ENCODE measurements around the gene PROCA1. TPM values are rescaled to one million over a fixed set of nuclear protein-coding genes. Genes with fewer than 3 reads are reported as not detected.

The PROCA1 gene
- total RNA-seq, 2 donors from 2014 or later, result 28.7 to 41.6 TPM

DNA sequence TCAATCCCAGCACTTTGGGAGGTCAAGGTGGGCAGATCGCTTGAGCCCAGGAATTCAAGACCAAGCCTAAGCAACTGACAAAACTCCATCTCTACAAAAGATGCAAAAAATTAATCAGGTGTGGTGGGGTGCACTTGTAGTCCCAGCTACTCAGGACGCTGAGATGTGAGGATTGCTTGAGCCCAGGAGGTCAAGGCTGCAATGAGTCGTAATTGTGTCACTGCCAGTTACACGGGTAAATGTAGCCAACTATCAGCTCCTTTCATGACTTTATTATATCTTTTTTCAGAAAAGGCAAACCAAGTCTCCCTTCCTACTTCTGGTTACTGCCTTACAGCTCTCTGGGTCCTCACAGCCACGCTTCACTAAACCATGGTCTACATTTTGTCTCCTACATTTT, 53.9 kb downstream of the PROCA1 start:
- Mint-ChIP-seq H3K9me3 (peaks cover 48% of the 10 kb centered on the region), H3K4me1 (peaks cover 2% of the 10 kb centered on the region), H3K4me3 (no peak overlapping the region), H3K27me3 (ENCODE audit: insufficient read depth) (peaks cover 2% of the 10 kb centered on the region), H3K27ac (no peak overlapping the region), H3K36me3 (ENCODE audit: low read depth) (peaks cover 56% of the 10 kb centered on the region)
- WGBS, 2 experiments (ENCODE audit: insufficient coverage in 1 of 2, insufficient read length in 1 of 2), result 87 to 97% methylated on average over 5 of the region's 5 CpGs
- Histone ChIP-seq H3K27me3 (ENCODE audit: control insufficient read depth, insufficient read depth, low read length, poor library complexity, severe bottlenecking) (no peaks in the 10 kb centered on the region), H3K4me3 (ENCODE audit: low read length) (peak overlapping the region; percentile 74), H3K9me3 (ENCODE audit: control insufficient read depth, low read length) (peaks cover 58% of the 10 kb centered on the region), H3K9ac (ENCODE audit: extremely low read depth, low read length, poor library complexity, severe bottlenecking) (no peak overlapping the region), H3K4me1 (ENCODE audit: control insufficient read depth, insufficient read depth, low read length) (no peaks in the 10 kb centered on the region), H3K27ac (ENCODE audit: low read depth, low read length) (no peak overlapping the region), H3K36me3 (ENCODE audit: control insufficient read depth, insufficient read depth, low read length) (peaks cover 53% of the 10 kb centered on the region)
- TF ChIP-seq CTCF (conservative IDR thresholded peaks at IDR 0.05), result no peak
- DNase-seq, result no peak

DNA sequence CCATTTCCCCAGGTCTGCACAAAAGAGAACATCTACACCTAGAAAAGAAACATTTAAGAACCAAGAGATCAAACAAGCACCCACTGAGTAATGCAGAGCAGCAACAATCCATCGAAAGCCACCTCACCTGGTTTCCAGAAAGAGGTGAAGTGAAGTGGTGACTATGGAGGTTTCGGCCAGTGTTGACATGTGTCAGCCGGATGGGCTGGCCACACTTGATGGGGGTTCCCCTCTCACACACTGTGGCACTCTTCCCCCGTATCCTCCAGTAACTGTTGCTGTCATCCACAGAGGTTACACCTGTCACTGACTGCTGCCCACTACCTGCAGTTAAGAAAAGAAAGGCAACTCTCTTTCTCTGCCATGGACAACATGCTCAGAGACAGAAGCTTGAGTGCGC, 56.5 kb downstream of the PROCA1 start:
- H3K4me1 Mint-ChIP-seq, result no peaks in the 10 kb centered on the region
- Histone ChIP-seq H3K9ac (ENCODE audit: extremely low read depth, low read length, poor library complexity, severe bottlenecking) (no peak overlapping the region), H3K4me3 (ENCODE audit: low read length) (no peak overlapping the region), H3K27me3 (ENCODE audit: control insufficient read depth, insufficient read depth, low read length, poor library complexity, severe bottlenecking) (no peaks in the 10 kb centered on the region), H3K9me3 (ENCODE audit: control insufficient read depth, low read length) (peaks cover 47% of the 10 kb centered on the region), H3K36me3 (ENCODE audit: control insufficient read depth, insufficient read depth, low read length) (peaks cover 67% of the 10 kb centered on the region), H3K27ac (ENCODE audit: low read depth, low read length) (no peak overlapping the region), H3K4me1 (ENCODE audit: control insufficient read depth, insufficient read depth, low read length) (no peaks in the 10 kb centered on the region)
- TF ChIP-seq CTCF (conservative IDR thresholded peaks at IDR 0.05), result no peak
- DNase-seq, result no peak
- H3K27ac Mint-ChIP-seq, result no peak overlapping the region
- peaks cover 32% of the 10 kb centered on the region for H3K9me3 Mint-ChIP-seq
- peaks cover 53% of the 10 kb centered on the region for H3K36me3 Mint-ChIP-seq (ENCODE audit: low read depth)
- H3K27me3 Mint-ChIP-seq (ENCODE audit: insufficient read depth), result peaks cover 2% of the 10 kb centered on the region
- no peak overlapping the region for H3K4me3 Mint-ChIP-seq
- WGBS, 2 experiments (ENCODE audit: insufficient coverage in 1 of 2, insufficient read length in 1 of 2), result 96 to 100% methylated on average over 1 to 5 of the region's 5 CpGs

Other genes starting within 250 kb of the PROCA1 start
- not detected for gene SLC13A2, start 238.2 kb downstream of the PROCA1 start, total RNA-seq
- gene FOXN1, start 205.5 kb downstream of the PROCA1 start, total RNA-seq, result not detected
- gene UNC119, start 159.3 kb downstream of the PROCA1 start, total RNA-seq, result 10 to 100 TPM; 46.7 to 59.0 TPM
- gene PIGS, start 140.4 kb downstream of the PROCA1 start, total RNA-seq, result 10 to 100 TPM; 34.9 to 43.0 TPM
- 10 to 100 TPM; 12.3 to 14.1 TPM for gene ALDOC, start 135.0 kb downstream of the PROCA1 start, total RNA-seq
- 100 to 1,000 TPM in 1 of 2 donors, 10 to 100 TPM in 1; 84.8 to 132 TPM for gene SPAG5, start 112.9 kb downstream of the PROCA1 start, total RNA-seq
- gene RSKR, start 97.7 kb downstream of the PROCA1 start, total RNA-seq, result 10 to 100 TPM; 25.5 to 27.6 TPM
- 100 to 1,000 TPM; 132 to 144 TPM for gene BLTP2, start 66.7 kb downstream of the PROCA1 start, total RNA-seq
- gene SDF2, start 50.0 kb downstream of the PROCA1 start, total RNA-seq, result 10 to 100 TPM; 40.6 to 42.6 TPM
- gene SUPT6H, start 49.7 kb downstream of the PROCA1 start, total RNA-seq, result 10 to 100 TPM; 54.4 to 72.1 TPM
- 100 to 1,000 TPM; 111 to 112 TPM for gene RAB34, start 6.0 kb upstream of the PROCA1 start, total RNA-seq
- gene RPL23A, start 8.1 kb upstream of the PROCA1 start, total RNA-seq, result 1,000 to 10,000 TPM; 1,639 TPM
- 10 to 100 TPM; 17.0 to 22.9 TPM for gene TLCD1, start 14.3 kb upstream of the PROCA1 start, total RNA-seq
- gene NEK8, start 16.9 kb upstream of the PROCA1 start, total RNA-seq, result 10 to 100 TPM; 11.2 to 15.7 TPM
- gene TRAF4, start 32.1 kb upstream of the PROCA1 start, total RNA-seq, result 100 to 1,000 TPM; 168 to 169 TPM
- 10 to 100 TPM; 59.2 to 75.7 TPM for gene FAM222B, start 130.9 kb upstream of the PROCA1 start, total RNA-seq
- gene ERAL1, start 143.1 kb upstream of the PROCA1 start, total RNA-seq, result 10 to 100 TPM; 54.2 to 60.9 TPM
- gene FLOT2, start 185.8 kb upstream of the PROCA1 start, total RNA-seq, result 100 to 1,000 TPM; 195 to 215 TPM
- 10 to 100 TPM; 19.1 to 24.8 TPM for gene DHRS13, start 191.2 kb upstream of the PROCA1 start, total RNA-seq
- 10 to 100 TPM; 60.0 to 61.0 TPM for gene PHF12, start 239.6 kb upstream of the PROCA1 start, total RNA-seq